Stimulated activated CD4-positive, alpha-beta T cell treated with anti-CD3 and anti-CD28 coated beads, TNF-alpha, amount 100 ng/mL, for 4 hours (primary cell): Measurements from ENCODE around the gene TJP1.
"Not testable (repeated sequence)": the region's sequence is repeated elsewhere in the genome, so short reads cannot be mapped to it uniquely, and the experiment has no call there.

Source experiments
- DNase-seq, 3 experiments: peaks; one replicate each; pipeline ENCODE4 v3.0.0-alpha.2; 2020; ENCODE audit warnings: low read depth in 3 of 3

The TJP1 gene

DNA sequence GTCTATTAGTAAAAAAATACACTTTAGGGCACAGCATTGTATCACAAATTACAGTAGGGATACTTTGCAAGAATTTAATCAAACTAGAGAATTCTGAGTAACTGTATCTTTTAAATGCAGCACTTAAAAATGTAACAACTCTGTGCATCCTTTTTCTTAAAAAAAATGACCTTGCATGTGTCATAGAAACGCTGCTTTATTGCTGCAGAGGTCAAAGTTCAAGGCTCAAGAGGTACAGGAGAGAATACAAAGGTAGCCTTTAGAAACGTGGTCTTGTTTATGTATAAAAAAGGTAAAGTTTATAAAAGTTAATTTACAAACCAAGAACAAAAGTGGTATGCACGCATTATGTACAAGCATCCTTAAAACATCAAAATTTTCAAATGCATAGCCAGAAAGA lies 122.0 kb downstream of the TJP1 start:
- DNase-seq = no peak

DNA sequence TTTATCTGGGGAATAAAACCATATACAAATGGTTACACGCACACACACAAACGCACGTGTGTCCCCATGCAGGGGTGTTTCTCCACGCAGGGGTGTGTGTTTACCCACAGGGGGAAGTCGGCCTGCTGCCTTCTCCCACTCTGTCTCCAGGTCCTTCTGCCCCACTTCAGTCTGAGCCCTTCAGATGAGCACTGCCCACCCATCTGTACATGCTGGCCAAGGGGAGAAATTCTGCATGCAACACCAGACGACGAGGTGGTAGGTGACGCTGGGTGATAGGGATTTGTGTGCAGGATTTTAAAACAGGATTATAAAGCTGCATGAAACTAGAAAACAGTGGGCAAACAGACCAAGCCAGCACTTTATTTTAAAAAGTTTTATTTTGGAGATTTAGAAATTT lies 122.5 kb downstream of the TJP1 start:
- DNase-seq = no peak

DNA sequence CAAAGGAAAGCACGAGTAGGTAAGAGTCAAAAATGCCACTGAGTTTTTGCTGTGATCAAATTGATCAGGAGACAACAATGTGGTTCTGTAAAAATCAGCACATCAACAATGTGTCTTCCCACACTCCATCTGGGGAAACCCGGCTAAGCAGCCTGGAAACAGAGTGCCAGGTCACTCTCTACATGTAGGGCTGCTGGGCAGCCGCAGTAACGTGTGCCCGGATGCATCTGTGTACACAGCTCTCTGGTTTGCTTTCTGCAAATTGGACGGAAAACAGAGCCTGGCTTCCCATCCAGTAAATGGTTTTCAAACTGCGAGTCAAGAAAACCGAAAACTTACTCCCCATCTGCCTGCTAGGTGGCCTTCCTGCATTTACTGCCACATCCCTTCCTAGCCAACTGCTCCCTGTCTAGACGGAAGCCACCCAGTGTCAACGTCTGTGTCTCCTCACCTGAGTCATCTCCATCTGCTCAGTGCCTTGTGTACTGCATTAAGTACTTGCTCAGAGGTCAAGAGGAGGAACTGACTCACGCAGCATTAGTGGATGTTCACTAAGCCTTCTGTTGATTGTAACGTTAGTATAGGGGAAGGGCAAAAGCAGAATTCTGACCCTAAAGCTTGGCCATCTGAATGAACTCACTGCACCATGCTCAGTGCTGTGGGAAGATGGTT lies 124.1 kb downstream of the TJP1 start:
- no peak for DNase-seq

DNA sequence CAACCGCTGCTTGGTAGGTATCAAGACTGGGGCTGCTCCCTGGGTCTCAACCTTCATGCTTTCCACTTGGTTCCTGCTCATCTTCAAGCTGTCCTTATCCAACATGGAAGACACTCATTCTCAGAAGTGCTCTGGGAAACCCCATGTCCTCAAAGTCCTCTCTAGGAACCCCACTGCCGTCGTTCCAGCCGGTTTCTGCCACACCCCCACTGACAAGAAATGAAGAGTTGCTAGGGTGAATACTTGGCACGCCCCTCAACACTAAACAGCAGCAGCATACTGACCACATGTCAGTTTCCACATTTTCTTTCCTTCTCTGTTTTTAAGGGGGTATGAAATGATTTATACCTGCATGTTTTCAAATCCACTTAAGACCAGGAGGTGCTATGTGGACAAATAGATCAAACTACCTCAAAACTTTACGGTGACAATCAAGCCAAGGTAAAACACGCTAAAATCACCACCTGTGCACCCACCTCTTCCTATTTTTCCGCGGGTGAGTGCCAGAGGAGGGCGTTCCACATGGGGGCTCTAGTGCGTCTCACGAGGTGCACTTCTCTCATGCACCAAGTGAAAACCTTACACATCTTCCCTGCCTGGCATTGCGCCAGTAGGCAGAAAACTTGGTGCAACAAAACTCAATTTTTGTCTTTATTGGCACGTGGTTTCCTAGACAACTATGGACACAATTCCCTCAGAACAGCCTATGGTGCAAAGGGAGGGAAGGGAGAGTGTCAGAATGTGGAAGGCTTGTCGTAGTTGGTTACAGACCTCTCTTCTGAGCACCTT lies 125.1 kb downstream of the TJP1 start:
- no peak for DNase-seq

DNA sequence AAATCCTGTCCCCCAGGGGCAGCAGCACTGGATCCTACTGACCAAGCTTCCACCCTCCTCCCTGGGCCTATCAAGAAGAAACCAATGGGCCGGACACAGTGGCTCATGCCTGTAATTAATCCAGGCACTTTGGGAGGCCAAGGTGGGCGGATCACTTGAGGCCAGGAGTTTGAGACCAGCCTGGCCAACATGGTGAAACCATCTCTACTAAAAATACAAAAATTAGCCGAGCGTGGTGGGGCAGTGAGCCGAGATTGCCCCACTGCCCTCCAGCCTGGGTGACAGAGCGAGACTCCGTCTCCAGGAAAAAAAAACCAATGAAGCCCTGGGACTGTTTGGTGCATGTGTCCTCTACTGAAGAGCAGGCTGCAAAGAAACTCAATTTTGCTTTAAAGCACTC lies 125.8 kb downstream of the TJP1 start:
- DNase-seq = not testable (repeated sequence)

DNA sequence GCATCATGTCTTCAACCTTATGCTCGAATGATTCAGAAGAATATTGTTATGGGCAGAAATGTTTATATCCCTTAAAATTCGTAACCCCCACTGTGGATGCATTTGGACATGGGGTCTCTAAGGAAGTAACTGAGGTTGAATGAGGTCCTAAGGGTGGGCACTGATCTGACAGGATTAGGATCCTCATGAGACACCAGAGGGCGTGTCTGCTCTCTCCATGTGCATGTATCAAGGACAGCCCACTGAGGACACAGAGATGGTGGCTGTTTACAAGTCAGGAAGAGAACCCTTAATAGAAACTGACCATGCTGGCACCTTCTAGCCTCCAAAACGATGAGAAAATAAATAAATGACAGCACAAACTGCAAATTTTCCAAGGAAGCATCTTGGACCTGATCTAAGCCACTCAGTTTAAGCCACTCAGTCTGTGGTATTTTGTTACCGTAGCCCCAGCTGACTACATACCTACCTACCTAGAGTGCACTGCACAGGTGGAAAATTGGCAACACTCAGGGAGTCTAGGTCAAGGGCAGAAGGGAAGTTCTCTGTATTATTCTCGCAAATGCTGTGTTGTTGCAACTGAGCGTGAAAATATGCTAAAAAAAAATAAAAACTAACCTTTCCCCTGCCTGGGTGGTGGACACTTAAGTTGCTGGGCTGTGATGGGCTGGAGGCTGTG lies 126.6 kb downstream of the TJP1 start:
- DNase-seq = no peak

DNA sequence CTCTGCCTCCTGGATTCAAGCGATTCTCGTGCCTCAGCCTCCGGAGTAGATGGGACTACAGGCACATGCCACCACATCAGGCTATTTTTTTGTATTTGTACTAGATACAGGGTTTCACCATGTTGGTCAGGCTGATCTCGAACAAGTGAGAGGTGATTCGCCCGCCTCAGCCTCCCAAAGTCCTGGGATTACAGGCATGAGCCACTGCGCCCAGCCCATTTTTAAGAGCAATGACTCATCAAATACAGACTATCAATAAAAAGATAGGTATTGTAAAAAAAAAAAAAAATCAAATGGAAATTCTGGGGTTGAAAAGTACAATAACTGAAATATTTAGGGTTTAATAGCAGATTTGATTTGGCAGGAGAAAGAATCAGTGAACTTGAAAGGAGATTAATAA lies 129.0 kb downstream of the TJP1 start:
- DNase-seq = no peak

DNA sequence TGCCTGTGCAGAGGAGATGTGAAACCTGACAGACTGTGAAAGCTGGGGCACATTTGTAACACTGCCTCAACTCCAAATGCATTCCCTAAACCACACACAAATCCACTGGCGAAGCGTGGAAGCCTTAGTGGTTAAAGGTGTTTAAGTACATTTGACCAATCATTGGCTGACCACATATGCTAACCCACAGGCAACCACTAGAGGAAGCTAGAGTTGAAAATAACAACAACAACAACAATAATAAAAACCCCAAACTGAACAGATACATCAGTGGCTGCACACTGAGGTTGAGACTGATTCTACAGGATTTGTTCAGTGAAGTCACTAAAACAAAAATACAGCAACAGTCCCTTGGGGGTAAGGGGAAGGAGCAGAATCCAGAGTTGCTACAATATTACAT lies 129.7 kb downstream of the TJP1 start:
- no peak for DNase-seq

DNA sequence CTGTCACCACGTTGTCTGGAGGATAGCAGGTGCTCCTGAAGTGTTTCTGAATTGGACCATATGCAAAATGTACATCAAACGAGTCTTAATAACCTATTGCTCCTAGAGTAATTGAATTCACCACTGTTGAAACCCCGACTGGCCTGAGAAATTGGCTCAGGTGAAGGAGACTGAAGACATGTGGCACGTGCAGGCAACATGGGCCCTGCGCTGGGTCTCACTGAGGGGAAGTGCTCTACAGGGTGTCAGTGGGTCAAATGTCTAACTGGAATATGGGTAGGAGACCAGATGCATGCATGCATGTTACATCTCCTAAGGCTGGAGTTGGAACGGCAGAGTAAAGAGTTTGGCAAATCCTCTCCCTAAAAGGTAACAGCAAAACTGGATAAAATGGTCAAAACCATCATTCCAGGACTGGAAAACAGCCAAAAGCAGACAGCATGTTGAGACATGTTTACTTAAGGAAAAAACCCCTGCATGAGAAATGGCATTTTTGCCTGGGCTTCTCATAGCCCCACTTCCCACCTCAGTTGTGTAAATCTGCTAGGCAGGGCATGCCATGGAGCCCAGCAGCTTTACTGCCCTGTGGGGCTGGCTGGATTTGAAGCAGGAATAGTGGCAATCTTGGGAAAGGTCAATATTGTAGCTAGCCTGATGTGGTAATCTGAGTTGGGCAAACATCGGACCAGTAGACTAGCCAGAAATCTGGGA lies 131.3 kb downstream of the TJP1 start:
- no peak for DNase-seq

DNA sequence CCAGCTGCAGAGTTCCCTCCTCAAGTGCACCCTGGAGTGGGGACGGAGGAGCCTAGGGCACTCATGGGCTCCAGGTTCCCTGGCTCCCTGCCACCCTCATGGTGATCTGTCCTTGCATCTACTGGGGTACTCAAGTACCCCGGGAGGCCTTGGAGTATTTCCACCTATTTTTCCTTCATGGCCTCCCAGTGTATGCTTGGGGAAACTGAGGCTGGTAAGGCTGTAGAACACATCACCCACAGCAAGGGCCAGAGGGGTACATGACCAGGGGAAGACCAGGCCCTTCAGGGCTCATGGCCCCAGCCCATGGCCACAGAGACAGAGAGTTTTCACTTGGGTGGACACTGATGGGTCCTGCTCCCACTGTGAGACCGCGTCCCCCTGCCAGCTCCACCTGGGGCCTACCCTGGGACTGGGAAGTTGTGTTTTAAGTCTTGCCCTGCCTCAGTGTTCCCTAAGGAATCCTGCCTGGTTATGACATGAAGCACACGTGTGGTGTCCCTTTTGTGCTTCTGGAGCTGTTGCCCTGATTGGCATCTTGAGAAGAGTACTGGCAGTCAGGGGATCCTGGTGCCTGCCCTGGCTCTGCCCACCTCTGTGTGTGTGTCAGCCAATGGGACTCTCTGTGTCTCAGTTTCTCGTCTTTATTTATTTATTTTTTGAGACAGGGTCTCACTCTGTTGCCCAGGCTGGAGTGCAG lies 132.8 kb downstream of the TJP1 start:
- DNase-seq = no peak

DNA sequence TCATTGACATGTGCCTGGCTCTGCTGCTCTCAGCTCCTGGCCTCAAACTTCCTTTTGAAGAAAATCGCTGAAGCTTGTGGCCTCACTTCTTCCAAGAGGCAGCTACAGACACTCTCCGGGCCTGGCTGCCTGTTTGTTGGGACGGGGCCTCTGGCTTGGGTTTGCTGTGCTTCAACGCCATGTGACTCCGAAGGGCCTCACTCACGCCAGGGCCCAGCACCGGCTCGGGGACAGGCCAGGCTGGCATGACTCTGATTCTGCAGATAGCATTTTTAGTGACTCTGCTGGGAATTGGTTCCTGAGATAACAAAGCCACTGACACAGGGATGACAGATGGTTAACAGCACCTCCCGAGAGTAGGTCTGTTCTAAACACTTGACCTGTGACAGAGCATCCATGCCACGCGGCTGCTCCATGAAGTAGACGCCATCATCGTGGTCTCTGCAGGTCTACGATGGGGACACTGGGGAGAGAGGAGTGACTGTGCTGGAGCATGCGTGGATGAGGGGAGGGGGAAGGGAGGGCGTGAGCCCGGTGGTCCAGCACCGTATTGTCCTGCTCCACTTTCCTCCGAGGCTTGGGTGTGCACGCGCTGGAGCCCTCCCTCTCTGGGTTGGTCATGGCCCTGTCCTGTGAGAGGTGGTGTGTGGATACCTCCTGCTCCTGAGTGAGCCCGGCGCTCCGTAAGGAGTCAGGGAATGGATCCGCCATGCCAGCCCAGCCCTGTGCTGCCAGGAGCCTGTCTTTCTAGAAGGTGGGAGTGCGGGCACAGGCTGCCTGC lies 133.6 kb downstream of the TJP1 start:
- DNase-seq = no peak

DNA sequence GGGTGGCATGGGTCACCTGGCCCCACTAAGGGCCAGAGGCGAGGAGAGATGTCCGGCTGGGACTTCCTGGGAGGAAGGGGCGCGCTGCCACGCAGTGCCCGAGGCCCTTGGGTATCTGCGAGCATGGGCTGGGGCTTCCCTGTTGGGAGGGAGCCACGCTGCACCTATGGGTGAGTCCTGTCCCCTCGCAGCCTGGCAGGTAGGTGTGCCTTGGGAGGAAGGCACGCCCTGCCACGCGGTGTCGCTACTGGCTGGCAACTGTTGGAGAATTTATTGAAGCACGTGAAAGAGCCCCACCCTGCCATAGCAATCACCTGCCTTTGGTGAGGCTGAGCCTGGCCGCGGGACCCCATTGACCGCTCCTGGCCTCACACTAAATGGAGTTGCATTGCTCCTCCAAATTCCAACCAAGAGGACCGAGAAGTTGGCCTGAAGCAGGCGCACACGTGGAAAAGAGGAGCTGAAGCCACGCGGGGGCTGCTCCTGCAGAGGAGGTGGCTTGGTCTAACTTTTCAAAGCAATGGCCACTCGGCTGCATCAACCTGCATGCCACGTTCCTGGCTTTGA lies 134.2 kb downstream of the TJP1 start:
- DNase-seq = no peak

DNA sequence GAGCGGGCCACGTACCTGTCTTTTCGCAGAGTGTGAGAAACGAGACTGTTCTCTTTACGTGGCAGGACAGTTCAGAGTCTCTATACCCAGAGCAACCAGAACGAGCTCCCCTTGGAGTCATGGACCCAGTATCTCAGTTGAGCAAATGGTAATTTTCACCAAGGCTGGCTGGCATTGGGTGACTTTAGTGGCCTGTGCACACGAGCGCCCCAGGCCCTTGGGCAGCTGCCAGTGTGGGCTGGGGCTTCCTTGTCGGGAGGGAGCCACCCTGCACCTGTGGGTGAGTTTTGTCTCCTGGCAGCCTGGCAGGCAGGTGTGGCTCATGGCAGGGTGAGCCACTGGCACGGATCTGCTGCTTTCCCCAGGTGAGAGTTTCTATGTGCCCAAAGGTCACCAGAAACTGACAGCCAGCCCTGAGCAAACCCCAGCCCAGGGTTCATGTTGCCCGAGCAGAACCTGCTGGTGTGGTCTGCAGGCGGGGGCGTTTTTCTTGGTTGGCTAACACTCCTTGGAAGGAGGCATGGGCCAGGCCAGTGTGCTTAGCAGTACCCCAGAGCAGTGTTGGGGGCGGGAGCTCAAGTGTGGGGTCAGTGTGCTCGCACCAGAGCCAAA lies 135.0 kb downstream of the TJP1 start:
- DNase-seq = no peak

DNA sequence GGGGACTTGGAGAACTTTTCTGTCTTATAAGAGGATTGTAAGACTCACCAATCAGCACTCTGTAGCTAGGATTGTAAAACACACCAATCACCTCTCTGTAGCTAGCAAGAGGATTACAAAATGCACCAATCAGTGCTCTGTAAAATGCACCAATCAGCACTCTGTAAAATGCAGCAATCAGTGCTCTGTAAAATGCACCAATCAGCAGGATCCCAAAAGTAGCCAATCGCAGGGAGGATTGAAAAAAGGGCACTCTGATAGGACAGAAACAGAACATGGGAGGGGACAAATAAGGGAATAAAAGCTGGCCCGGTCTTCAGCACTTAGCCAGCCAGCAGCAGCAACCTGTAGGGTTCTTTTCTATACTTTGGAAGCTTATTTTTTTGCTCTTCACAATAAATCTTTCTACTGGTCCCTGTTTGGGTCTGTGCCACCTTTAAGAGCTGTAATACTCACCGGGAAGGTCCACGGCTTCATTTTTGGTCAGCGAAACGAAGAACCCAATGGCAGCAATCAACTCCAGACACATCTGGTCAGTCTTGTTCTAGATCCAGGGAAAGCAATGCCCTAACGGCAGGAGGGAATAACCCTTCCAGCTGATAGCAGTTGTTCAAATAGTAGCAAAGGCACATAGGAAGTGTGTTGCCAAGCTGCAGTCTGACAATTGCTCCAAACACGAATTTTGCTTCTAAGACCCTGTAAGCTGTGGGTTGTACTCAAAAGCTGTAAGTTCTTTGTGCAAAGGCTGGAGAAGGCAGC lies 135.6 kb downstream of the TJP1 start:
- DNase-seq = no peak

DNA sequence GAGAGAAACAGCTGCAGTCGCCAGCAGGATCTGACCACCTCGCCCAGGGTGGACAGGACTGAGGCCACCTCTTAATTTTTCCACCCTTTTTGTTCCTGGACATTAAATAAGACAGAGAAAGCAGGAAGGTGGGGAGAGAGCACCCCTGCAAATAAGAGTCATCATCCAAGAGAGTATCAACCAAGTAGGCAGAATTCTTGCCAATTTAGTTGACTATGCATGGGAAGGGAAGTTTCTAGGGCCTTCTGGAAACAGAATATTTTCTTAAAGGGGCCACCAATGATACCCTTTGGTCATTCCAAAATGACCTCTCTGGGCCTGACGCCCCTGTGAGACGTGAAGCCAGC lies 136.2 kb downstream of the TJP1 start:
- no peak for DNase-seq

DNA sequence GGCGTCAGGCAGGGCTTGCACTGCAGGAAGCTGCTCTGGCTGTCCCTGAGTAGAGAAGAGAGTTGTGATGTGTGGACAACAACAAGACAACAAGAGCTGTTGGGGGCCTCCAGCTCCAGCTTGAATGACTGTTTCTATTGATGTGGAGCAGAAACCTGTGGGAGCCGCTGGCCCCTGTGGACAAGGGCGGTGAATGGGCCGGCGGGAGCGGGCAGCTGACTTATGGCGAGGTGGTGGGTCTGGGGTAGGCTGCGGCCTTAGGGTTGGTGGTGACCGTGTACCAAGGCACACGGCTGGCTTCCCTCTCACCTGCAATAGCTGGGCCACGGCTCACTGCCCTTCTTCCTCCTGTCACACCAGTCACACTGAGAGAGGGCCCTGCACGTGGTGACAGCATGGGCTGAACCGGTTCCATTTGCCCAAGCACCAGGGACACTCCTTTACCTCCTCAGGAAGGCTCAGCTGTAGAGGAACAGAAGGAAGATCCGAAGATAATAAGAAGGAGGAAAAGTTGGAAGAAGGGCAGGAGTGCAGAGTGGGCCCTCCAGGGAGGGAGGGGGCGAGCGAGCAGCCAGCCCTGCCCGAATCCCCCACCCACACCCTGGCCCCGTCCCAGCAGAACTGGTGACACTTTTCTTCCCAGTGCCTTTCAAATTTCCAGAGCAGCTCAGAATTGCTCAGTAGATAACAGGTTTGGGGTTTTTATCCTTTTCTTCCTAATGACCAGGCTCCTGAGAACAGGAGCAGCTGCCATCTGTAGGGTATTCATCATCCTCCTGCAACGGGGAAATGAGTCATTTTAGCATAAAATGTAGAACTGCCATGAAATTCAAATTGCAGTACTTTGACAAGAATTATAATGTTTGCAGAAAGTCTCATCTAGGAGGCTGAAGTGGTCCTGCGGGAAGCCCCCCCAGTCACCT lies 136.9 kb downstream of the TJP1 start:
- DNase-seq = no peak

DNA sequence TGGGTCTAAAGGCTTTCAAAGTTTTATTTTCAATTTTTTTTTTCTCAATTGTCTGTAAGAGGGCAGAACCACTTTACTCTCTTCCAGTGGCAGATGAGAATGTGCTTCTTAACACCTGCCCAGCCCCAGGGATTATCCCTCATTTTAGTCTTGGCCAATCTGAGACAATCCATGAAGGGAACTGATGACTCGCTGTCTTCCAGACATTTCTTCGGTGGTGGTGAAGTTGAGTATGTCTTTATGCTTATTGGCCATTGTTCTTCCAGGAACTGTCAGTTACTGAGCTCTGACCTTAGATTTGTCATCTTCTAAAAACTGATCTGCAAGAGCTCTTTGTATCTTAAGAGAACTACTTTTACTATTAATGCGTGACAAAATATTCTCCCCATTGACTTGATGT lies 139.5 kb downstream of the TJP1 start:
- no peak for DNase-seq

DNA sequence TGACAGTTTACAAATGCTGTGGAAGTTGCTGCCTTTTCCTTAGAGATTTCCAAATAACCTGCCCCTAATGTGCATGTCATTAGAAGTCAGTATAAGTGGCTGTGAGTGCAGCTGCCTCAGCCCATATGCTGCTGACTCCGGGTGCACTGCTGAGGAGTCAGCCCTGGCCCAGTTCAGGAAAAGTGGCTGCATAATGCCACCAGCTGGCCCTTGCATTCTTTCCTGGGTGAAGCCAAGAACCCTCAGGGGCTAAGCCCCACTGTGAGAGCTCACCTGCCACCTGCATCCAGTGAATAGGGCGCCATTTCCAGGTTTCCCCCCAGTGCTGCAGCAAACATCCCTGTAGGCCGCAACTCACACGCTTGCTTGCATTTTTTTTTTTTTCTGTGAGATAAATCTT lies 139.9 kb downstream of the TJP1 start:
- DNase-seq = no peak
